ENCODE data around the gene TWF2. TPM values are rescaled to one million over a fixed set of nuclear protein-coding genes. Genes with fewer than 3 reads are reported as not detected.

Gene TWF2
- total RNA-seq, 5 donors from 2014 or later (not counting 1 experiment from before 2014, with no cell fraction given): 49.8 to 99.9 (median 88.3) TPM

DNA sequence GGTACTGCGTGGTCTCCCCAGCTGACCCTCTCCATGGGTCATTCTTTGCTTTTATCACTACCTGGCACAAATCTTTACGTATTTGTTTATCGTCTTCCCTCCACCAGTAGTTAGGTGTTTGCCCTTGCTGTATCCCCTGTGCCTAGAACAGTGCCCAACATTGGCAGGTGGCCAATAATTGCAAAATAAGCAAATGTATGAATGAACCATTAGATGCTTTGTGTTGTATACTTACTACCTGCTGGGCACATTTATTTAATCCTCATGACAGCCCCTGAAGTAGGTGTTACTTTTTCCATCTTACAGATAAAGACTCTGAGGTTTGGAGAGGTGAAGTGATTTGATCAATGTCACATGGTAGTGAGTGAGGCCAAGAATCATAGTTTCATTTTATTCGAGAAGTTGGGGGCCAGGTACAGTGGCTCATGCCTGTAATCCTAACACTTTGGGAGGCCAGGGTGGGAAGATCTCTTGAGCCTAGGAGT, 2.0 kb upstream of the TWF2 start:
- H3K27ac Mint-ChIP-seq: peak overlapping the region; percentile 89 to 91
- ChIA-PET CTCF (interaction anchor here in 1 of 2 donors (0.7 to 1.8 kb wide), 11 partner anchors 10 to 98 kb away, joined by 3 to 15 read pairs (median 4); partner anchors contain the start of gene WDR82), POLR2A (interaction anchor here (0.5 to 1.6 kb wide), 3 partner anchors 10 to 37 kb away, joined by 3 to 4 read pairs (median 3); no protein-coding TSS in a partner anchor)
- 75% methylated on average over 2 of the region's 4 CpGs for WGBS (ENCODE audit: insufficient coverage)
- no peak overlapping the region for H3K4me3 ChIP-seq (ENCODE audit: control insufficient read depth in 1 of 2, extremely low read depth in 1 of 2, low read length in 1 of 2)
- no peaks in the 10 kb centered on the region for H3K27me3 ChIP-seq (replicated peaks in 1 of 2; ENCODE audit: control insufficient read depth in 2 of 2, extremely low read depth in 1 of 2, insufficient read depth in 2 of 2, low read length in 1 of 2)
- H3K36me3 ChIP-seq (ENCODE audit: control insufficient read depth in 2 of 2, extremely low read depth in 1 of 2, insufficient read depth in 1 of 2, low read length in 1 of 2): peaks cover 0 to 9% of the 10 kb centered on the region in 2 donors
- peak overlapping the region; percentile 91 to 98 (median 97) for H3K4me3 Mint-ChIP-seq
- no peaks in the 10 kb centered on the region for H3K36me3 Mint-ChIP-seq
- ATAC-seq (replicated peaks in 1 of 4): no peak
- no peaks in the 10 kb centered on the region for H3K9me3 Mint-ChIP-seq
- peaks cover 52 to 74% of the 10 kb centered on the region in 2 experiments for H3K4me1 ChIP-seq (ENCODE audit: control insufficient read depth in 1 of 2, extremely low read depth in 1 of 2, insufficient read depth in 2 of 2, low read length in 2 of 2)
- H3K27me3 Mint-ChIP-seq: no peaks in the 10 kb centered on the region
- no peaks in the 10 kb centered on the region for H3K9me3 ChIP-seq
- H3K27ac ChIP-seq (ENCODE audit: low read length): peak overlapping the region; percentile 83
- H3K4me1 Mint-ChIP-seq: peaks cover 76 to 82% (median 79%) of the 10 kb centered on the region in 3 donors
- peak in 1 of 35 experiments; percentile 43 for DNase-seq

DNA sequence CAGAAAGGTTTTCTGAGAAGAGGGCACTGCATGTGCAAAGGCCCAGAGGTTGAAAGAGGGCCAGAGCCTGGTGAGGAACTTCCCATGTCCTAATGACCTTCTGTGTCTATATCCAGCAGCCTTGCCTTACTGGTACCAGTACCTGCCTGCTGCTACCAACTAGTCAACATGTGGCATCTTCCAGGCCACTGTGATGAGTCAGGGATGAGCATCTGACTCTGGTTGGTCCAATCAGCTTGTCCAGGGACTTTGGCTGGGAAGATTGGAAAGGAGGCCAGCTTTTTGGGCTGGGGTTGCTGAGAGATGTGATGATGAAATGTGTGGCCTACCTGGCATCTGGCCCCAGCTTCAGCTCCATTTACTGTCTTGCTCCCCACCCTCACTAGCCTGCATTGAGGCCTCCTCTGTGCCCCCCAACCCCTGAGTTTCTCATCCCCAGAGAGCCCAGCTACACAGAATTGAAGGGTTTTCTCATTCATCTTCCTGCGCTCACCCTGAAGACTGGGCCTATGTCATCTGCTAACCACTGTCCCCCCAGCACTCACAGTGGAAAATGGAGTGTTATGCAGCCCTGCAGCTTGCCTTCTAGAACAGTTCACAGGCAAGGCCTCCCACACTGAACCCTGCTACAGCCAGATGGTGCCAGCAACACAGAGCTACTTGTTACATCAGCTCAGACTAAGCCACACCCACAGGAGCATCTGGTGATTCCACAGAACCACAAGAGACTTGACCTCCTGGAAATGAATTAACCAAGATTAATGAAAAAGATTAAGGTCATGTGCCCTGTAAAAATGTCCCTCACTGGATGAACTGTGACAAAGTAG, 1.3 kb upstream of the TWF2 start:
- peak overlapping the region; percentile 83 for H3K27ac ChIP-seq (ENCODE audit: low read length)
- Mint-ChIP-seq H3K4me1 (peaks cover 81 to 87% (median 84%) of the 10 kb centered on the region in 3 donors), H3K27ac (peak overlapping the region; percentile 89 to 91), H3K9me3 (no peaks in the 10 kb centered on the region), H3K4me3 (peak overlapping the region; percentile 91 to 98 (median 97)), H3K36me3 (peaks cover 4% of the 10 kb centered on the region), H3K27me3 (no peaks in the 10 kb centered on the region)
- H3K27me3 ChIP-seq (replicated peaks in 1 of 2; ENCODE audit: control insufficient read depth in 2 of 2, extremely low read depth in 1 of 2, insufficient read depth in 2 of 2, low read length in 1 of 2): no peaks in the 10 kb centered on the region
- peak overlapping the region; percentile 84 to 99 for H3K4me3 ChIP-seq (ENCODE audit: control insufficient read depth in 1 of 2, extremely low read depth in 1 of 2, low read length in 1 of 2)
- CTCF ChIA-PET: interaction anchor here (0.6 to 1.8 kb wide), 11 partner anchors 9 to 173 kb away, joined by 3 to 15 read pairs (median 4); partner anchors contain the start of gene WDR82 (in 1 of the 2)
- H3K36me3 ChIP-seq (ENCODE audit: control insufficient read depth in 2 of 2, extremely low read depth in 1 of 2, insufficient read depth in 1 of 2, low read length in 1 of 2): peaks cover 0 to 14% of the 10 kb centered on the region in 2 donors
- ATAC-seq (replicated peaks in 1 of 4) (peak in 2 of 4 experiments; percentile 10 to 17), DNase-seq (peak in 11 of 35 experiments; percentile 29 to 67 (median 42))
- no peaks in the 10 kb centered on the region for H3K9me3 ChIP-seq
- 71% methylated on average over 1 of the region's 1 CpG for WGBS (ENCODE audit: insufficient coverage)
- POLR2A ChIA-PET: interaction anchor here in 1 of 2 donors (0.5 to 1.6 kb wide), 3 partner anchors 12 to 37 kb away, joined by 3 to 4 read pairs (median 4); no protein-coding TSS in a partner anchor
- H3K4me1 ChIP-seq (ENCODE audit: control insufficient read depth in 1 of 2, extremely low read depth in 1 of 2, insufficient read depth in 2 of 2, low read length in 2 of 2): peaks cover 54 to 77% of the 10 kb centered on the region in 2 experiments

GRCh38 chr3:52238193-52238760, 681 bp downstream of the TWF2 start:
- no peaks in the 10 kb centered on the region for H3K9me3 ChIP-seq

DNA sequence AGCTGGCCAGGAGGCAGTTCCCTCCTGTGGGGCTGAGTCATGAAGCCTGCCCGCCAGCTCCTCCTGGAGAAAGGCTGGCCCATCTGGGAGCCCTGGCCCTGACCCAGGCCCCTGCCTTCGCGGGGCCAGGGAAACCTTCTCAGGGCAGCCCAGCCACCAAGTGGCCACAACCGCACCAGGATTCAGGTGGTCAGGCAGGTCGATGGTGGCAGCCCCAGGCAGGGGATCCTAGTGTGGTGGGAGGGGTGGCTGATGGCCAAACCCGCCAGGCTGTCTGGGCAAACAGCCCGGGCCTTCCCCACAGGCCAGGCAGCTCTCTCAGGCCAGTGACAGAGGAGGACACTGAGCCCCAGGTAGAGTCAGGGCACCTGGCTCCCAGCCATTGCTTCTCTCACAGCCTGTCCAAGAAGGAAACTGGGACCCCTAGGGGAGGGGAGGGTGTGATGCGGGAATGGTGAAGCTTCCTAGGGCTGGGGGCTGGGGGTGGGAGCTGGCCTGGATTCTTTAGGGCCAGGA, 1.2 kb downstream of the TWF2 start:
- H3K4me3 Mint-ChIP-seq: peak overlapping the region; percentile 91 to 98 (median 97)
- H3K27ac Mint-ChIP-seq: peak overlapping the region; percentile 95
- Histone ChIP-seq H3K27ac (ENCODE audit: low read length) (peak overlapping the region; percentile 25), H3K9me3 (no peaks in the 10 kb centered on the region), H3K4me3 (ENCODE audit: control insufficient read depth in 1 of 2, extremely low read depth in 1 of 2, low read length in 1 of 2) (peak overlapping the region; percentile 84 to 99), H3K27me3 (replicated peaks in 1 of 2; ENCODE audit: control insufficient read depth in 2 of 2, extremely low read depth in 1 of 2, insufficient read depth in 2 of 2, low read length in 1 of 2) (no peaks in the 10 kb centered on the region), H3K4me1 (ENCODE audit: control insufficient read depth in 1 of 2, extremely low read depth in 1 of 2, insufficient read depth in 2 of 2, low read length in 2 of 2) (peaks cover 50 to 81% of the 10 kb centered on the region in 2 experiments), H3K36me3 (ENCODE audit: control insufficient read depth in 2 of 2, extremely low read depth in 1 of 2, insufficient read depth in 1 of 2, low read length in 1 of 2) (peaks cover 3 to 37% of the 10 kb centered on the region in 2 donors)
- ATAC-seq (replicated peaks in 1 of 4): no peak
- H3K4me1 Mint-ChIP-seq: peaks cover 77 to 85% (median 81%) of the 10 kb centered on the region in 3 donors
- ChIA-PET POLR2A (interaction anchor here in 1 of 2 donors (0.6 kb wide), 1 partner anchor 16 kb away, joined by 5 read pairs; no protein-coding TSS in a partner anchor), CTCF (interaction anchor here (0.6 to 1.8 kb wide), 5 partner anchors 15 to 101 kb away, joined by 3 to 8 read pairs (median 5); partner anchors contain the start of gene WDR82 (in 1 of the 2))
- H3K27me3 Mint-ChIP-seq: no peaks in the 10 kb centered on the region
- H3K36me3 Mint-ChIP-seq: peaks cover 11% of the 10 kb centered on the region
- no peak for DNase-seq
- no peaks in the 10 kb centered on the region for H3K9me3 Mint-ChIP-seq
- 54% methylated on average over 6 of the region's 8 CpGs for WGBS (ENCODE audit: insufficient coverage)

More at GRCh38 chr3:52238193-52238760, 681 bp downstream of the TWF2 start:
- Mint-ChIP-seq H3K9me3 (no peaks in the 10 kb centered on the region), H3K4me1 (peaks cover 74 to 83% (median 79%) of the 10 kb centered on the region in 3 donors), H3K36me3 (peaks cover 11% of the 10 kb centered on the region), H3K27me3 (no peaks in the 10 kb centered on the region), H3K4me3 (peak overlapping the region; percentile 91 to 98 (median 97)), H3K27ac (peak overlapping the region; percentile 95)
- ChIA-PET CTCF (interaction anchor here in 1 of 2 donors (0.7 to 1.8 kb wide), 8 partner anchors 15 to 101 kb away, joined by 3 to 8 read pairs (median 4); partner anchors contain the start of gene WDR82), POLR2A (interaction anchor here (0.6 to 1.0 kb wide), 3 partner anchors 15 to 39 kb away, joined by 3 to 5 read pairs (median 4); no protein-coding TSS in a partner anchor)
- Histone ChIP-seq H3K27ac (ENCODE audit: low read length) (peak overlapping the region; percentile 25), H3K27me3 (replicated peaks in 1 of 2; ENCODE audit: control insufficient read depth in 2 of 2, extremely low read depth in 1 of 2, insufficient read depth in 2 of 2, low read length in 1 of 2) (no peaks in the 10 kb centered on the region), H3K36me3 (ENCODE audit: control insufficient read depth in 2 of 2, extremely low read depth in 1 of 2, insufficient read depth in 1 of 2, low read length in 1 of 2) (peaks cover 3 to 31% of the 10 kb centered on the region in 2 donors), H3K4me1 (ENCODE audit: control insufficient read depth in 1 of 2, extremely low read depth in 1 of 2, insufficient read depth in 2 of 2, low read length in 2 of 2) (peaks cover 47 to 76% of the 10 kb centered on the region in 2 experiments), H3K4me3 (ENCODE audit: control insufficient read depth in 1 of 2, extremely low read depth in 1 of 2, low read length in 1 of 2) (peak overlapping the region; percentile 84 to 99)
- no peak for DNase-seq
- under 1% methylated on average over 8 of the region's 11 CpGs for whole genome bisulfite sequencing (ENCODE audit: insufficient coverage)
- no peak for ATAC-seq (replicated peaks in 1 of 4)

DNA sequence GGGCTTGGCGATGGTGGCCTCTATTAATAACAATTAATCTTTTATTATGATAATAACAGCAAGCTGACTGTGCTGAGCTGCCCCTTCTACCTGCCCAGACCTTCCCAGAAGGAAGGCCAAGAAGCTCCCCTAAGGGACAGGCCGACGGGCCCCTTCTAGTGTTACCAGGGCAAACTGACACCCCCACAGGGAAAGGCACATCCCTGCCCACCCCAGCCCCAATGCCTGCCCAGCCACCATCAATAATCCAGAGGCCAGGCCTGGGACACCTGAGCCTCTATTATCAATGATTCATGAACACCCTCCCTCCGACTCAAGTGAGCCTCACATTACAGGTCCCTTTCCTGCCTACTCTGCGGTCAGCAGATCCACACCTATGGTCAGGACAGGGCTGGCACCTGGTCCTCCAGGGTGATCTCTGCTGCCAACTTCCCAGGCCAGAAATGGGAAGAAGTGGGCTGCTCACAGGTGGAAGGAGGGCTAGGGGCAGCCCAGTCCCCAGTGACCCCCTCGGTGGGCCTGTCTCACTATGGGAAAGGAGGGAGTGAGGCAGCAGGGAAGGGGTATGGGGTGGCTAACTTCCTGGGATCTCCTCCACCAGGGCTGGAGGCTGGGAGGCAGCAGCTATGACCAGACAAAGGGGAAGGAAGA, 1.8 kb downstream of the TWF2 start:
- Histone ChIP-seq H3K9me3 (no peaks in the 10 kb centered on the region), H3K27me3 (replicated peaks in 1 of 2; ENCODE audit: control insufficient read depth in 2 of 2, extremely low read depth in 1 of 2, insufficient read depth in 2 of 2, low read length in 1 of 2) (no peaks in the 10 kb centered on the region), H3K4me1 (ENCODE audit: control insufficient read depth in 1 of 2, extremely low read depth in 1 of 2, insufficient read depth in 2 of 2, low read length in 2 of 2) (peaks cover 52 to 87% of the 10 kb centered on the region in 2 experiments), H3K4me3 (ENCODE audit: control insufficient read depth in 1 of 2, extremely low read depth in 1 of 2, low read length in 1 of 2) (peak overlapping the region; percentile 1 to 29), H3K36me3 (ENCODE audit: control insufficient read depth in 2 of 2, extremely low read depth in 1 of 2, insufficient read depth in 1 of 2, low read length in 1 of 2) (peaks cover 3 to 42% of the 10 kb centered on the region in 2 donors), H3K27ac (ENCODE audit: low read length) (peak overlapping the region; percentile 20)
- H3K4me1 Mint-ChIP-seq: peaks cover 80 to 88% (median 85%) of the 10 kb centered on the region in 3 donors
- no peak for ATAC-seq (replicated peaks in 1 of 4)
- POLR2A ChIA-PET: interaction anchor here in 1 of 2 donors (0.6 kb wide), 1 partner anchor 17 kb away, joined by 5 read pairs; no protein-coding TSS in a partner anchor
- H3K9me3 Mint-ChIP-seq: no peaks in the 10 kb centered on the region
- H3K36me3 Mint-ChIP-seq: peaks cover 11% of the 10 kb centered on the region
- H3K27ac Mint-ChIP-seq: peak overlapping the region; percentile 66 to 86
- H3K27me3 Mint-ChIP-seq: no peaks in the 10 kb centered on the region
- DNase-seq: no peak
- CTCF ChIA-PET: interaction anchor here (0.6 to 1.5 kb wide), 2 partner anchors 16 to 98 kb away, joined by 3 to 8 read pairs; no protein-coding TSS in a partner anchor
- WGBS (ENCODE audit: insufficient coverage): 94% methylated on average over 3 of the region's 6 CpGs
- H3K4me3 Mint-ChIP-seq: peak overlapping the region; percentile 72 to 97 (median 91)
